Adrenal gland (tissue), 12 donors: ENCODE data around the gene GLT8D2. TPM values are rescaled to one million over a fixed set of nuclear protein-coding genes. Genes with fewer than 3 reads are reported as not detected.

Experiments used
- DNase-seq, 7 donors: peaks; one replicate each; pipeline ENCODE4 v3.0.0-alpha.2; 2019 to 2020
- H3K27ac ChIP-seq, 5 donors: fragments of 200-600 bp; sonication (generic) in 4 of 5; 1 replicate in 3 of 5; 2 replicates in 2 of 5; pipeline versions ENCODE4 v1.5.1 to v1.8.0; 2016 to 2020; ENCODE audit warnings: mild to moderate bottlenecking in 1 of 5
- H3K27me3 ChIP-seq: fragments of 200-600 bp; 2 replicates; pipeline ENCODE4 v1.8.0; 2021
- H3K36me3 ChIP-seq, 2 donors: fragments of 200-600 bp; replicated peaks in 1 of 2; 1 replicate in 1 of 2; 2 replicates in 1 of 2; pipeline versions ENCODE4 v1.5.1 to v1.8.0; 2018 to 2022
- H3K4me1 ChIP-seq, 2 donors: fragments of 200-600 bp; replicated peaks in 1 of 2; 1 replicate in 1 of 2; 2 replicates in 1 of 2; pipeline versions ENCODE4 v1.5.1 to v1.8.0; 2018 to 2021
- H3K4me3 ChIP-seq, 4 donors: fragments of 200-600 bp; sonication (generic) in 3 of 4; one replicate each; pipeline ENCODE4 v1.5.1; 2016 to 2018
- H3K9me3 ChIP-seq, 3 donors: fragments of 200-600 bp; sonication (generic) in 1 of 3; replicated peaks in 1 of 3; 1 replicate in 2 of 3; 2 replicates in 1 of 3; pipeline versions ENCODE4 v1.5.1 to v1.8.0; 2016 to 2021
- POLR2A ChIP-seq, 2 donors: fragments of 450-650 bp; IDR thresholded peaks; one replicate each; pipeline ENCODE4 v1.6.1; 2017; ENCODE audit warnings: antibody characterized with exemption in 2 of 2, mild to moderate bottlenecking in 2 of 2, moderate library complexity in 1 of 2
- WGBS, 4 donors: extraction: QIAGEN DNeasy Blood & Tissue Kit in 2 of 4; methylation state at CpG; one replicate each; pipeline versions ENCODE4 v1.1.5 to v1.1.7; 2013 to 2017; 5-methylcytosine and 5-hydroxymethylcytosine counted together
- intact Hi-C, 2 donors: fragments of 100-400 bp; cut with DNase I; formaldehyde crosslinking; loops; one replicate each; pipeline versions ENCODE4 v1.14.1 to v1.15.0; 2022 to 2023
- polyA plus RNA-seq, 3 donors: library from polyadenylated mRNA; stranded (reverse); fragments of 200-250 nt in 2 of 3; fragments of 350-450 nt in 1 of 3; fragmentation: Illumina TruSeq in 1 of 3; extraction: RNeasy Lipid Tissue Mini Kit (QIAGEN cat#74804) in 1 of 3; gene quantifications; one replicate each; pipeline ENCODE4 v1.2.3, GENCODE V29; 2013 to 2014
- total RNA-seq, 9 donors: library from RNA; depleted of rRNA in 4 of 9; stranded (reverse); fragments of >200 nt in 4 of 9; fragments of 120-200 nt in 1 of 9; fragmentation: NEBNext Ultra II Directional in 1 of 9; extraction: Animal tissue kit (Norgen Biotek cat#: 25700) in 1 of 9; gene quantifications; one replicate each; pipeline versions ENCODE4 v1.1.0 to v1.2.4, GENCODE V29; 2013 to 2023
- TF ChIP-seq, protein P1 (sequence below), 6 experiments: fragments of 450-650 bp in 4 of 6; fragments of 200-600 bp in 2 of 6; sonication (generic) in 1 of 6; IDR thresholded peaks; 1 replicate in 5 of 6; 2 replicates in 1 of 6; pipeline versions ENCODE4 v1.5.1 to v1.8.0; 2016 to 2021; ENCODE audit warnings: antibody characterized with exemption in 6 of 6, mild to moderate bottlenecking in 2 of 6, moderate library complexity in 1 of 6
- donor health status: healthy with polysubstance abuse.
- donor health status: Bipolar disorder and iron deficiency.
- donor health status: DM: yes; HTN: yes; CAD: no.
- donor health status: DM: no; HTN: no; CAD: no.
- donor health status: DM: no; HTN: no; CAD: no.
- donor health status: DM: yes; HTN: yes; CAD: no.

Gene GLT8D2
- total and polyA plus RNA-seq, 12 donors, result 6.3 to 21.2 (median 14.1) TPM

DNA sequence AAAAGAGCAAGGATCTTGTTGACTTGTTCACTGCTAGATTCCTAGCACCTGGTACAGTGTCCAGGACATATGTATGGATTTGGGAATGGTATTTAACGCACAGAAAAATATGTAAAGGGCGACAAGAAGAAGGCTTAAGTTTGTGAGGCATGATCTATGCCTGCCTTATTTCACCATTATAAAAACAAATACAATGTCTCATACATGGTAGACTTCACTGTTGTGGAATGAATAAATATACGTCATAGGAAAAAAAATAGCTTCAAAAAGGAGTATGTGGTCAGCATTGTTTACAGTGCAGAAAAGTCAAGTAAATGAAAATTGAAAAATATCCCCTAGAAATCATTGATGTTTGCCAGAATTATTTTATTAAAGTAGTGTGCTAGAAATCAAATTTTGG is 44.3 kb upstream of the GLT8D2 start:
- WGBS, 4 donors, result 96 to 100% (median 98%) methylated on average over 3 of the region's 3 CpGs
- Histone ChIP-seq H3K4me1 (no peaks in the 10 kb centered on the region), H3K36me3 (peaks cover 0 to 64% of the 10 kb centered on the region in 2 donors), H3K4me3 (no peak overlapping the region), H3K9me3 (no peaks in the 10 kb centered on the region), H3K27me3 (no peaks in the 10 kb centered on the region), H3K27ac (no peak overlapping the region)
- DNase-seq, result no peak
- TF ChIP-seq, protein P1, sequence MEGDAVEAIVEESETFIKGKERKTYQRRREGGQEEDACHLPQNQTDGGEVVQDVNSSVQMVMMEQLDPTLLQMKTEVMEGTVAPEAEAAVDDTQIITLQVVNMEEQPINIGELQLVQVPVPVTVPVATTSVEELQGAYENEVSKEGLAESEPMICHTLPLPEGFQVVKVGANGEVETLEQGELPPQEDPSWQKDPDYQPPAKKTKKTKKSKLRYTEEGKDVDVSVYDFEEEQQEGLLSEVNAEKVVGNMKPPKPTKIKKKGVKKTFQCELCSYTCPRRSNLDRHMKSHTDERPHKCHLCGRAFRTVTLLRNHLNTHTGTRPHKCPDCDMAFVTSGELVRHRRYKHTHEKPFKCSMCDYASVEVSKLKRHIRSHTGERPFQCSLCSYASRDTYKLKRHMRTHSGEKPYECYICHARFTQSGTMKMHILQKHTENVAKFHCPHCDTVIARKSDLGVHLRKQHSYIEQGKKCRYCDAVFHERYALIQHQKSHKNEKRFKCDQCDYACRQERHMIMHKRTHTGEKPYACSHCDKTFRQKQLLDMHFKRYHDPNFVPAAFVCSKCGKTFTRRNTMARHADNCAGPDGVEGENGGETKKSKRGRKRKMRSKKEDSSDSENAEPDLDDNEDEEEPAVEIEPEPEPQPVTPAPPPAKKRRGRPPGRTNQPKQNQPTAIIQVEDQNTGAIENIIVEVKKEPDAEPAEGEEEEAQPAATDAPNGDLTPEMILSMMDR (IDR thresholded peaks at IDR 0.05), result no peak
- no peak for TF ChIP-seq POLR2A (IDR thresholded peaks at IDR 0.05)
- intact Hi-C loops, result loop anchor here in 1 of 2 donors (10.0 kb wide), 1 partner anchor 119 kb away; no protein-coding TSS in a partner anchor

DNA sequence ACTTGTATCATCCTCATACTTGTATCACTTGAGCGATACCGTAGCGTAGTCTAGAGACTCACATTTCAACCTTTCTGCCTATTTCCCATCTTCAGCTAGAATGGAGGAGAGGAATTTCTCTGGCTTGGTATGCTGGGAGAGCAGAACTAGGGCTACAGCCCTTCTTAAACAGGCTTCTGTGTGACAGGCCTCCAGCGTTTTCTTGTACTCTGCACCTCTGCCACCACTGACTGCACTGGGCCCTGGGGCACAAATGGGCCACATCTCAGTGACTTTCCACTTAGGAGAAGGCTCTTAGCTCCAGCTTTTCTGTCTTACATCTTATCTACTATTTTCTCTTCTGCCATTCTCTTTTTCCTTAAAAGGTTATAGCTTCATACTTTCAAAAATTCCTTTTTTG is 41.1 kb upstream of the GLT8D2 start:
- H3K27ac ChIP-seq, result no peak overlapping the region
- DNase-seq, result no peak
- no peaks in the 10 kb centered on the region for H3K9me3 ChIP-seq
- no peaks in the 10 kb centered on the region for H3K27me3 ChIP-seq
- no peak overlapping the region for H3K4me3 ChIP-seq
- WGBS, 4 donors, result 96 to 99% (median 96%) methylated on average over 4 of the region's 4 CpGs
- TF ChIP-seq, protein P1 (IDR thresholded peaks at IDR 0.05), result no peak
- no peak for TF ChIP-seq POLR2A (IDR thresholded peaks at IDR 0.05)
- no peaks in the 10 kb centered on the region for H3K4me1 ChIP-seq
- intact Hi-C loops, result loop anchor here in 1 of 2 donors (10.0 kb wide), 1 partner anchor 116 kb away; no protein-coding TSS in a partner anchor
- H3K36me3 ChIP-seq, result peaks cover 0 to 68% of the 10 kb centered on the region in 2 donors

DNA sequence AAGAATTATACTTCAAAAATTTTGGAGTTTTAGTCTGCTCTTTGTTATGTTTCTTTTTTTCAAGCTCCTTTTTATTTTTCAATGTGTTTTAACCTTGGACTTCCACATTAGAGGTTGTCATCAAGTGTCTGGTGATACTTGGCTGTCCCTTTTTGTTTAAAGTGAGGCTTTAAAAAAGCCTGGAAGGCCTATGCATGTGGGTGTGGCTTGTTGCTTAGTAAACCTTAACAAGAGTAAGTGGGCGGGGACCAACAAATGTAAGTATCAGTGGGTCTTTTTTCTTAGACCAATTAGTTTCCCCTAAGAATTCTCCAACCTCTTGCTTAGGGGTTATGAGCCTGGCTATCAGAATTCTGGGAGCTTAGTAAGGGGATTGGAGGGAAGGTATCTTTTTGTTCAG is 40.7 kb upstream of the GLT8D2 start:
- WGBS, 4 donors, result 87 to 100% (median 97%) methylated on average over 1 of the region's 1 CpG
- TF ChIP-seq, protein P1 (IDR thresholded peaks at IDR 0.05), result no peak
- TF ChIP-seq POLR2A (IDR thresholded peaks at IDR 0.05), result no peak
- Histone ChIP-seq H3K27me3 (no peaks in the 10 kb centered on the region), H3K9me3 (no peaks in the 10 kb centered on the region), H3K4me1 (no peaks in the 10 kb centered on the region), H3K36me3 (peaks cover 0 to 65% of the 10 kb centered on the region in 2 donors), H3K4me3 (no peak overlapping the region), H3K27ac (no peak overlapping the region)
- intact Hi-C loops, result loop anchor here in 1 of 2 donors (10.0 kb wide), 1 partner anchor 116 kb away; no protein-coding TSS in a partner anchor
- DNase-seq, result no peak

DNA sequence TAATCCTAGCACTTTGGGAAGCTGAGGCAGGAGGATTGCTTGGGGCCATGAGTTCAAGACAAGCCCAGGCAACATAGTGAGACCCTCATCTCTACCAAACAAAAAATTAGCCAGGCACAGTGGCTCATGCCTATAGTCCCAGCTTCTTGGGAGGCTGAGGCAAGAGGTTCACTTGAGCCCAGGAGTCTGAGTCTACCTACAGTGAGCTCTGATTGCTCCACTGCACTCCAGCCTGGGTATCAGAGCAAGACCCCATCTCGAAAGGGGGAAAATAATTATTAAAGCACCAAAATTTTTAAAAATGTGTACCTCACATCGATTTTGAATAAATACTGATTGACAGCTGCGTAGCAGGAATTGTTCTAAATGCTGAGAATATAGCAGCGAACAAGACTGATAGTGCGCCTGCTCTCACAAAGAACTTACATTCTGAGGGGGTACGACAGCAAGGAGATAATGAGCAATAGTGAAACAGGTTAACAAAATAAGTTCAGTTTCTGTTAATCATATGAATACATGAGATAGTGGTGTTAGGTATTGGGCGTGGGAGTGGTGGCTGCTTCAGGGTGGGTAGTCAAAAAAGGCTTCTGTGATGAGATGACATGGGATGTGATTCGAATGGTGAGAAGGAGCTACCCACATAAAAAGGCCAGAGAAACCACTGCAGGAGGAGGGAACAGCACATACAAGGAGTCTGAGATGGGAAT is 33.9 kb upstream of the GLT8D2 start:
- Histone ChIP-seq H3K4me1 (peaks cover 0 to 8% of the 10 kb centered on the region in 2 donors), H3K4me3 (no peak overlapping the region), H3K27ac (no peak overlapping the region), H3K9me3 (peaks cover 0 to 4% (median 0%) of the 10 kb centered on the region in 3 donors), H3K36me3 (peaks cover 0 to 48% of the 10 kb centered on the region in 2 donors), H3K27me3 (no peaks in the 10 kb centered on the region)
- intact Hi-C loops, result no loop called here
- WGBS, 4 donors, result 93 to 96% (median 95%) methylated on average over 8 of the region's 8 CpGs
- no peak for TF ChIP-seq POLR2A (IDR thresholded peaks at IDR 0.05)
- TF ChIP-seq, protein P1 (IDR thresholded peaks at IDR 0.05), result no peak
- no peak for DNase-seq
